HepG2 (cell line): Measurements from ENCODE around the gene DYNLL2.

Experiments
- EZH2 ChIP-seq: conservative IDR thresholded peaks from 2 replicates; pipeline ENCODE4 v1.6.1; 2012; ENCODE audit warnings: mild to moderate bottlenecking, low read depth, low read length, moderate library complexity
- GFI1 ChIP-seq: sonication (generic); formaldehyde crosslinking; IDR thresholded peaks from 2 replicates; pipeline ENCODE4 v1.5.0; 2020; ENCODE audit warnings: missing genetic modification reagents, mild to moderate bottlenecking, borderline replicate concordance
- NR2C2 ChIP-seq: sonication (generic); formaldehyde crosslinking; IDR thresholded peaks from 2 replicates; pipeline ENCODE4 v1.4.0; 2020; ENCODE audit warnings: missing genetic modification reagents, mild to moderate bottlenecking, moderate library complexity, borderline replicate concordance
- PHF8 ChIP-seq: sonication (generic); formaldehyde crosslinking; IDR thresholded peaks from 2 replicates; pipeline ENCODE4 v1.5.0; 2020; ENCODE audit warnings: missing genetic modification reagents
- POLR2AphosphoS2 ChIP-seq: IDR thresholded peaks from 2 replicates; pipeline ENCODE4 v1.6.1; 2011; ENCODE audit warnings: low read depth, low read length, improper control_type of control experiment
- RBM22 ChIP-seq: fragments of 200-400 bp; formaldehyde crosslinking; optimal IDR thresholded peaks from 2 replicates; pipeline ENCODE3; 2017; ENCODE audit warnings: mild to moderate bottlenecking, low read length, moderate library complexity
- SIN3B ChIP-seq: fragments of 150-350 bp; IDR thresholded peaks from 2 replicates; pipeline ENCODE4 v1.6.1; 2014; ENCODE audit warnings: low read length
- TOPORS ChIP-seq: sonication (generic); formaldehyde crosslinking; IDR thresholded peaks from 2 replicates; pipeline ENCODE4 v1.8.0; 2023; ENCODE audit warnings: mild to moderate bottlenecking, missing genetic modification reagents
- ZNF792 ChIP-seq: IDR thresholded peaks from 2 replicates; pipeline ENCODE4 v1.6.1; 2016

GRCh38 chr17:58141505-58141904 lies 58.3 kb downstream of the DYNLL2 start:
- no peak for TF ChIP-seq POLR2AphosphoS2
- no peak for TF ChIP-seq PHF8 (CRISPR knock-in tag)
- no peak for TF ChIP-seq EZH2
- TF ChIP-seq NR2C2 (CRISPR knock-in tag) = no peak
- no peak for TF ChIP-seq GFI1 (CRISPR knock-in tag)
- TF ChIP-seq SIN3B = no peak
- no peak for TF ChIP-seq TOPORS (CRISPR knock-in tag)
- TF ChIP-seq ZNF792 (CRISPR knock-in tag) = no peak
- no peak for TF ChIP-seq RBM22
